Fibroblast of peridontal ligament (primary cell): ENCODE results near the gene KIR3DL3.
A peak's percentile ranks its signal among the peaks of the same experiment; 100 is the strongest.
"Not testable (repeated sequence)": the region's sequence is repeated elsewhere in the genome, so short reads cannot be mapped to it uniquely, and the experiment has no call there.

Experiments
- DNase-seq: peaks from one replicate; pipeline ENCODE4 v3.0.0-alpha.2; 2010; ENCODE audit errors: extremely low read depth

Gene KIR3DL3

GRCh38 chr19:54724142-54724541, at the start of gene KIR3DL3:
Gene KIR3DL3 (plus strand): TSS chr19:54724442. CDS start chr19:54724497, 55 bp downstream.
- DNase-seq = no peak

DNA sequence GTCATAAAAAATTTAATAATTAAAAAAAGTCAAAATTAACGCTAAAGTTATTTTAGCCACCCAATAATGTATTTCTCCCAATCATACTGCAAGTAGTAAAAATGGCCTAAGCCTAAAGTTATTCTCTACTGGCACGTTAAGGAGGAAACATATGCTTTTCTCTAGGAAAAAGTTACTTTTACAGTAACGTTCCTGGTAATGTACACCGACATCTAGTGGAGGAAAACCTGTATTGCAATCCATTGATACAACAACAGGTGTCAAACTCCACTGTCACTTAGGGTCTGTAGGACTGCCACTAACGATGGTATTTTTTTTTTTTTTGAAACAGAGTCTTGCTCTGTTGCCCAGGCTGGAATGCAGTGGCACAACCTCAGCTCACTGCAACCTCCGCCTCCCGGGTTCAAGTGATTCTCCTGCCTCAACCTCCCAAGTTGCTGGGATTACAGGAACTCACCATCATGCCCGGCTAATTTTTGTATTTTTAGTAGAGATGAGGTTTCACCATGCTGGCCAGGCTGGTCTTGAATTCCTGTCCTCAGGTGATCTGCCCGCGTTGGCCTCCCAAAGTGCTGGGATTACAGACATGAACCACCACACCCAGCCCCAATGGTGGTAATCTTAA, 47.9 kb upstream of the KIR3DL3 start:
- peak; percentile 40 for DNase-seq

DNA sequence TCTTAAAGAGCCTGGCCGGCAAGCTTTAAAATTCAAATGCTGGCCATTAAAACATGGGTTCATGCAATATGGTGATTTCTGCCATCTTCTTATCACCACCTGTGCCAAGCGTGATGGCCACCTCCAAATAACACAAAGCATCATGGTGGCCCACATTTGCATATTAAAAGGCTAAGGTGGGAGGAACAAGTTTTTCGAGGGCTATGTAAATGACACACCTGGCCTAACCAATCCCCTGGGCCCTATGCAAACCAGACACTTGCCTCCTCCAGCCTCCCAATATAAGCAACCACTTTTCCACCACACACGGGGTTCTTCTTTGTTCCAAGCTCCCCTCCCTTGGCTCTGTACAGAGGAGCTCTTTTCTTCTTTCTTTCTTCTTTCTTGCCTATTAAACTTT, 47.0 kb upstream of the KIR3DL3 start:
- no peak for DNase-seq

DNA sequence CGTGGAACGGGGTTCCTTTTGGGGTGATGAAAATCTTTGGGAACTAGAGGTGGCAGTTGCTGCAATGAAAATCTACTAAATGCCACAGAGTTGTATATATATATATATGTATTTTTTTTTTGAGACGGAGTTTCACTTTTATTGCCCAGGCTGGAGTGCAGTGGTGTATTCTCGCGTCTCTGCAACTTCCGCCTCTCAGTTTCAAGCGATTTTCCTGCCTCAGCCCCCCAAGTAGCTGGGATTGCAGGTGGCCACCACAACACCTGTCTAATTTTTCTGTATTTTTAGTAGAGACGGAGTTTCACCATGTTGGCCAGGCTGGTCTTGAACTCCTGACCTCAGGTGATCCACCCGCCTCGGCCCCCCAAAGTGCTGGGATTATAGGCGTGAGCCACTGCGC, 42.6 kb upstream of the KIR3DL3 start:
- not testable (repeated sequence) for DNase-seq

DNA sequence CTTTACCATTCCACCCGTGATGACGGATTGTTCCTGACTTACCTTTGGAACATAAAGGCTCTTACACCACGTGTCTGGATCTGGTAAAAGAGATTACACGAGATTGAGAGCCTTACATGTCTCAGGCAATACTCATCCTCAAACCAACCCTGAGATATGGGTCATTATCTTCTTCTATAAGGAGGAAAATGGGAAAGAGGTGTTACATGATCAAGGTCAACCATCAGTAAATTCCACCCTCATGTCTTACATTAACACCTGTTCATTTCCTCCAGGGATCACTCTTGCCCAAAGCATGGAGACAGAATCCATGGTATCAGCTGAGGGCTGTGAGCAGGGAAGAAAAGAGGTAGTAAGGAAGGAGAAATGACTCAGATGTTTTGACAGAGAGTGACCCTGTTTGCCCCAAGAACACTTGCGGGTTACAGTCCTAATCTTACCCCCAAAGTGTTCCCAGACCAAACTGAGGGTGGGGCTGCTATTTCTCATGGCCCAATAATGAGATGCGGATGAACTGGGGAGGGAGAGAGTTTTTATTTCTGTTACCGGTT, 41.9 kb upstream of the KIR3DL3 start:
- DNase-seq = no peak

DNA sequence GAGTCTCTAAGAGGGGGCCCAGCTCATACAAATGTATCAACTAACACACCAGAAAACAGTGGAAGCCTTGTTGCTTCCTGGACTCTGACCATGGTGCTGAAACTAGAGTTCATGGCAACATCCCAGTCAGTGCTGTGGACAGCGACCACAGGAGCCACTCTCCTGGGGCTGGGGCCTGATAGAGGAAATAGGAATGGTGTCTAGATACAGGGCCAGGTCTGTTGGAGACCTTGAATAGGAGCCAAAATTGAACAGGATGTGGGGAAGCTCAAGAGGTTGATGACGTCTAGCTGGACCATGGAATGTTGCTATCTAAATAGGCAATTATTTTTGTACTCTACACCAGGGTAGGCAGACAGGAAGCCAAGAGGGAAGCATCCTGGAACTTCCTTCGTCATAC, 39.7 kb upstream of the KIR3DL3 start:
- no peak for DNase-seq

DNA sequence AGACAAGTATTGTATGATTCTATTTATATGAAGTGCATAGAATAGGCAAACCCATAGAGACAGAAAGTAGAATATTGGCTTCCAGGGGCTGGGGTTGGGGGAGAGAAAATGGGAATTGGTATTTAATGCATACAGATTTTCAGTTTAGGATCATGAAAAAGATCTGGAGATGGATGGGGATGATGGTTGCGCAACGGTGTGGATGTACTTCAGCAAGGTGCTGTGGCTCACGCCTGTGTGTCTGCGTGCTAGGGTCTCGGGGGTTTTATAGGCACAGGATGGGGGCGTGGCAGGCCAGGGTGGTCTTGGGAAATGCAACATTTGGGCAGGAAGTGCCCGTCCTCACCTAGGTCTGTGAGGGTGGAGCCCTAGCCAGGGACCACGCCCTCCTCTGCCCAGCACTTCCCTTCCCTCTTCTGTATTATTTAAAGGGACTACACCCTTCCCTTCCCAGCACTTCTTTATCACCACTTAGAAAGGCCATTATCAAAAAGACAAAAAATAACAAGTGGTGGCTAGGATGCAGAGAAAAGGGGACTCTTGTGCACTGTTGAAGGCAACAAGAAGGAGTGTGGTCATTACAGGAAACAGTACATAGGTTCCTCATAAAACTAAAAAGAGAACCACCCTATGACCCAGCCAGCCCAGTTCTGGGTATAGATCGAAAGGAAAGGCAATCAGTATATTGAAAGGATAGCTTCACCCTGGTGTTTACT, 32.5 kb upstream of the KIR3DL3 start:
- DNase-seq = no peak

DNA sequence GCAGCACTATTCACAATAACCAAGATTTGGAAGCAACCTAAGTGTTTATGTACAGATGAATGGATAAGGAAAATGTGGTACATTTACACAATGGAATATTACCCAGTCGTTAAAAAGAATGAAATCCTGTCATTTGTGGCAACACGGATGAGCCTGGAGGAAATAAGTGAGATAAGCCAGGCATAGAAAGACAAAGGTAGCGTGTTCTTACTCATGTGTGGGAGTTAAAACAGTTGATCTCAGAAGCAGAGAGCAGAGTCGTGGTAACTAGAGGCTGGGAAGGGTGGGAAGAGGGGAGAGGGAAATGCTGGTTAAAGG, 32.0 kb upstream of the KIR3DL3 start:
- no peak for DNase-seq

GRCh38 chr19:54694648-54695047, 29.6 kb upstream of the KIR3DL3 start:
- DNase-seq = no peak

- no peak for DNase-seq
Measured at GRCh38 chr19:54696117-54696548, 28.1 kb upstream of the KIR3DL3 start.

- no peak for DNase-seq
Measured at GRCh38 chr19:54696766-54697165, 27.5 kb upstream of the KIR3DL3 start.

GRCh38 chr19:54697716-54698115, 26.5 kb upstream of the KIR3DL3 start:
- DNase-seq = not testable (repeated sequence)

GRCh38 chr19:54704928-54705327, 19.3 kb upstream of the KIR3DL3 start:
- no peak for DNase-seq

DNA sequence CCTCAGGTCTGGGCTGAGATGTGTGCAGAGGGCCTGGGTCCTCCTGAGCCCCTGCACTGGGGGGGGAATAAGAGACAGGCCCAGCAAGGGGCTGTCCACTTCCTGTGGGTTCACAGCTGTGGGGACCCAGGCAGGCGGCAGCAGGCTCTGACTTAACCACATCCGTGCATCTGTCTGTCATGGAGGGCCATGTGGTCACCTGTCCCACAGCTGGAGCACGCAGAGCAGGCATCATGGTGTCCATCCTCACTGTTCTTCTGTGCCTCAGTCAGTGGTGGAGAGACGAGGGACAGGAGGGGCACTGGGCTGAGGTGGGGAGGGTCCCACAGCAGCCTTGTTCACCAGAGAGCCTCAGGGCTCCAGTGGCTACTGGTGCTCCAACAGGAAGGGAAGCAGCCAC, 16.3 kb upstream of the KIR3DL3 start:
- DNase-seq = no peak

- no peak for DNase-seq
Measured at GRCh38 chr19:54708781-54709180, 15.5 kb upstream of the KIR3DL3 start.

DNA sequence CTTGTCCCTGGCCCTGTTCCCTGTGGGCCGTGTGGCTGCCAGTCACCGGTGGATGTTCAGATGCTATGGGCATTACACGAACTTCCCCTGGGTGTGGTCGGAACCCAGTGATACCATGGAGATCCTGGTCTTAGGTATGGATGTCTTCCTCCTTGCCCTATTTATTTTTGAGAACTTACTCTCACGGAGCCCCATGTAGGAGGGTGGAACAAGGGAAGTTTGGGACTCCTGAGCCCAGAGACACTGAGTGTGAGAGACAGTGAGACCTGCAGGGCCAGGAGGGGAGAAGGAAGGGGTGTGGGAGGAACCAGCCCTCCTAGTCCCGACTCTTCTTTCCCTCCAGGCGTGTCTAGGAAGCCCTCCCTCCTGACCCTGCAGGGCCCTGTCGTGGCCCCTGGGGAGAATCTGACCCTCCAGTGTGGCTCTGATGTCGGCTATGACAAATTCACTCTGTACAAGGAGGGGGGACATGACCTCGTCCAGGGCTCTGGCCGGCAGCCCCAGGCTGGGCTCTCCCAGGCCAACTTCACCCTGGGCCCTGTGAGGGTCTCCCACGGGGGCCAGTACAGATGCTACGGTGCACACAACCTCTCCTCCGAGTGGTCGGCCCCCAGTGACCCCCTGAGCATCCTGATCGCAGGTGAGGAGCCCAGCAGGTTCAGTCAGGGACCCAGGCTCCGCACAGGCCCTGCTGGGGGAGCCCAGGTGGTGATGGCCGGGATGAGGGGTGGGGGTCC, 14.9 kb upstream of the KIR3DL3 start:
- no peak for DNase-seq

GRCh38 chr19:54709956-54710355, 14.3 kb upstream of the KIR3DL3 start:
- DNase-seq = not testable (repeated sequence)

GRCh38 chr19:54724644-54725043, 402 bp downstream of the KIR3DL3 start:
- DNase-seq = no peak

GRCh38 chr19:54725321-54725720, 1.1 kb downstream of the KIR3DL3 start:
- no peak for DNase-seq

DNA sequence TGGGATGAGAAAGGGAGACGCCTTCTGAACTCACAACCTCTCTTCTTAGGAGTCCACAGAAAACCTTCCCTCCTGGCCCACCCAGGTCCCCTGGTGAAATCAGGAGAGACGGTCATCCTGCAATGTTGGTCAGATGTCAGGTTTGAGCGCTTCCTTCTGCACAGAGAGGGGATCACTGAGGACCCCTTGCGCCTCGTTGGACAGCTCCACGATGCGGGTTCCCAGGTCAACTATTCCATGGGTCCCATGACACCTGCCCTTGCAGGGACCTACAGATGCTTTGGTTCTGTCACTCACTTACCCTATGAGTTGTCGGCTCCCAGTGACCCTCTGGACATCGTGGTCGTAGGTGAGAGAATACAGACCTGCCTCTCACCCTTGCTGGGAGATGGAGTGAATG, 3.3 kb downstream of the KIR3DL3 start:
- no peak for DNase-seq

DNA sequence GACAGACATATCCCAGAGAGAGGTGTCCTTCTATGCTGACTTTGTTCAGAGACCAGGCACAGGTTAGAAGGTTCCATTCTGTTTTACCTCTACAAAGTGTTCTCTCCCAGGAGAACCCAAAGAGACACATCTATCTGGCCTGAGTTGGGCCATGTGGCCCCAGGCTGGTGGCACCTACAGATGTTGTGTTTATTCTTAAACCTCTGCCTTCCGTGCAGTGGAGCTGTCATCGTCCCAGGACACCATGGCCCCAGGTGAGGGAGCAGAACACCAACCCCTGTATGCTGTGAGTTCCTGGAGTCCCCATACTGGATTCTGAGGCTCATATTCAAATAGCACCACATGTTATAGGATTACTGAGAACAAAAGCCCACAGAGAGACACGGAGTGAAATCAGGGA, 3.9 kb downstream of the KIR3DL3 start:
- DNase-seq = no peak

DNA sequence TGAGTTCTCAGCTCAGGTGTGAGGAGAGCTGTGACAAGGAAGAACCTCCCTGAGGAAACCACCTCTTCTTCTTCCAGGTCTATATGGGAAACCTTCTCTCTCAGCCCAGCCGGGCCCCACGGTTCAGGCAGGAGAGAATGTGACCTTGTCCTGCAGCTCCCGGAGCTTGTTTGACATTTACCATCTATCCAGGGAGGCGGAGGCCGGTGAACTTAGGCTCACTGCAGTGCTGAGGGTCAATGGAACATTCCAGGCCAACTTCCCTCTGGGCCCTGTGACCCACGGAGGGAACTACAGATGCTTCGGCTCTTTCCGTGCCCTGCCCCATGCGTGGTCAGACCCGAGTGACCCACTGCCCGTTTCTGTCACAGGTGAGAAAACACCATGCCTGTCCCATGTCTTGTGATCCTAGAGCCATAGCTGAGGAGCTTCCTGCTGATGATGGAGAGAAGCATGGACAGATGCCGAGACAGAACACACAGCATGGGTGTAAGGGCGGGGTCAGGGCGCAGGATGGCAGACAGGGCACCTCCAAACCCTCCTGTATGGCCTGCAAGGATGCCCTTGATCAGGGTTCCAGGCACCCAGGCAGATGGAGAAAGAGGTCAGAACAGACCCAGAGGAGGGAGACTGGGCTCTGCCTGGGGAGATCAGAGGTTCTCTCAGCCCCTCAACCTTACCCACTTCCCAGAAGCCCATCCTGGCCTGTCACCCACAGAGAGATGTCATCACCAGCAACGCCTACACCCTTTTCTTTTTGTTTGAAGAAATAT, 5.4 kb downstream of the KIR3DL3 start:
- no peak for DNase-seq
